Nasal cavity respiratory epithelium epithelial cell of viscerocranial mucosa (primary cell): ENCODE measurements around the gene FAM241A. TPM values are rescaled to one million over a fixed set of nuclear protein-coding genes. Genes with fewer than 3 reads are reported as not detected.

Experiments used
- total RNA-seq: library from RNA; depleted of rRNA; stranded (reverse); fragments of >200 nt; gene quantifications from 2 replicates; pipeline ENCODE4 v1.2.3, GENCODE V29; 2014

Gene FAM241A
- 4.1 and 4.3 TPM in 2 replicates for total RNA-seq

GRCh38 chr4:112145326-112145789 lies at the start of gene FAM241A:
Gene FAM241A, plus strand, starts transcription at chr4:112145454. Its CDS starts 127 bp downstream, at chr4:112145581.

GRCh38 chr4:112231779-112232713 lies 86.8 kb downstream of the FAM241A start, which contains the start of gene AP1AR:
Gene AP1AR, plus strand, starts transcription at chr4:112231787. Its CDS starts 305 bp downstream, at chr4:112232092.

Other genes with a start within 250 kb of the FAM241A start
- 46.1 and 68.0 TPM in 2 replicates for gene AP1AR, start 86.3 kb downstream of the FAM241A start, total RNA-seq
- 4.8 and 8.5 TPM in 2 replicates for gene TIFA, start 140.4 kb downstream of the FAM241A start, total RNA-seq
- gene ALPK1, start 151.9 kb downstream of the FAM241A start, total RNA-seq = 23.9 and 25.1 TPM in 2 replicates